SU-DHL-6 (cell line): ENCODE measurements around the gene VPS9D1.

Source experiments
- H2AFZ ChIP-seq: fragments of 200-600 bp; sonication (generic); 2 replicates; pipeline ENCODE4 v1.6.1; 2014; ENCODE audit warnings: low read depth, mild to moderate bottlenecking, moderate library complexity, mixed read lengths, antibody characterized with exemption, low read length; ENCODE audit not compliant: severe bottlenecking
- H3F3A ChIP-seq: fragments of 200-600 bp; shearing (Covaris generic); 2 replicates; pipeline ENCODE4 v1.6.0; 2016; ENCODE audit warnings: antibody characterized with exemption, mild to moderate bottlenecking; ENCODE audit not compliant: insufficient read depth
- H3K27ac ChIP-seq: fragments of 200-600 bp; sonication (generic); 2 replicates; pipeline ENCODE4 v1.5.1; 2016; ENCODE audit warnings: low read depth, mild to moderate bottlenecking, low read length, moderate library complexity, mixed read lengths
- H3K27me3 ChIP-seq: fragments of 200-600 bp; sonication (generic), shearing (Covaris generic); 2 replicates; pipeline ENCODE4 v1.6.0; 2014; ENCODE audit warnings: mild to moderate bottlenecking, low read length
- H3K36me3 ChIP-seq: fragments of 200-600 bp; sonication (generic); 2 replicates; pipeline ENCODE4 v1.6.1; 2014; ENCODE audit warnings: mild to moderate bottlenecking, low read length, mixed read lengths
- H3K4me2 ChIP-seq: fragments of 300-600, 200-600 bp; shearing (Covaris generic), sonication (generic); 2 replicates; pipeline ENCODE4 v1.6.0; 2014; ENCODE audit warnings: low read length, low read depth, mild to moderate bottlenecking; ENCODE audit not compliant: poor library complexity, severe bottlenecking
- H3K4me3 ChIP-seq: fragments of 200-600 bp; sonication (generic); 2 replicates; pipeline ENCODE4 v1.5.1; 2014; ENCODE audit warnings: antibody characterized with exemption, low read length, mild to moderate bottlenecking, mixed read lengths; ENCODE audit not compliant: insufficient read depth, poor library complexity, severe bottlenecking
- H3K79me2 ChIP-seq: fragments of 200-600 bp; sonication (generic); 2 replicates; pipeline ENCODE4 v1.6.1; 2014; ENCODE audit warnings: mild to moderate bottlenecking, low read length, moderate library complexity; ENCODE audit not compliant: insufficient read depth
- H3K9ac ChIP-seq: fragments of 200-600 bp; sonication (generic); 2 replicates; pipeline ENCODE4 v1.7.0; 2014; ENCODE audit warnings: mild to moderate bottlenecking, low read length
- H3K9me2 ChIP-seq: fragments of 200-600 bp; sonication (generic); replicated peaks from 2 replicates; pipeline ENCODE4 v1.6.1; 2014; ENCODE audit warnings: low read length; ENCODE audit not compliant: insufficient read depth
- H3K9me3 ChIP-seq: fragments of 200-600 bp; sonication (generic); 2 replicates; pipeline ENCODE4 v1.6.1; 2014; ENCODE audit warnings: low read length, mixed read lengths; ENCODE audit not compliant: insufficient read depth
- H4K20me1 ChIP-seq: fragments of 200-600 bp; sonication (generic); 2 replicates; pipeline ENCODE4 v1.6.1; 2014; ENCODE audit warnings: low read depth, mild to moderate bottlenecking, antibody characterized with exemption, low read length, moderate library complexity, mixed read lengths
- CTCF ChIP-seq: fragments of 200-600 bp; sonication (generic); IDR thresholded peaks from one replicate; pipeline ENCODE4 v1.5.1; 2017; ENCODE audit warnings: antibody characterized with exemption, mild to moderate bottlenecking, low read length, moderate library complexity; ENCODE audit not compliant: insufficient read depth, poor library complexity, severe bottlenecking
- EZH2phosphoT487 ChIP-seq: fragments of 200-600 bp; sonication (generic), shearing (Covaris generic); conservative IDR thresholded peaks from 2 replicates; pipeline ENCODE4 v1.6.1; 2018; ENCODE audit warnings: mild to moderate bottlenecking, antibody characterized with exemption, low read length, moderate library complexity, mixed read lengths

The VPS9D1 gene

GRCh38 chr16:89709716-89710432 lies 10.8 kb downstream of the VPS9D1 start:
- Histone ChIP-seq H3K79me2 (no peaks in the 10 kb centered on the region; the same call in 1 of the 2 replicates), H3K27ac (no peak overlapping the region), H3K9me2 (no peaks in the 10 kb centered on the region), H3K36me3 (no peaks in the 10 kb centered on the region), H4K20me1 (no peaks in the 10 kb centered on the region), H3K27me3 (no peaks in the 10 kb centered on the region), H3F3A (no peaks in the 10 kb centered on the region), H3K9me3 (no peaks in the 10 kb centered on the region), H3K4me3 (no peak overlapping the region), H3K9ac (no peak overlapping the region), H3K4me2 (no peak overlapping the region), H2AFZ (no peak overlapping the region)
- TF ChIP-seq EZH2phosphoT487: no peak
- TF ChIP-seq CTCF: no peak

GRCh38 chr16:89709166-89709565 lies 11.5 kb downstream of the VPS9D1 start:
- H3K27me3 ChIP-seq: no peaks in the 10 kb centered on the region
- H2AFZ ChIP-seq: no peak overlapping the region
- H3K36me3 ChIP-seq: no peaks in the 10 kb centered on the region
- H4K20me1 ChIP-seq: no peaks in the 10 kb centered on the region
- no peak overlapping the region for H3K27ac ChIP-seq
- no peaks in the 10 kb centered on the region for H3F3A ChIP-seq
- H3K4me2 ChIP-seq: no peak overlapping the region
- H3K79me2 ChIP-seq: no peaks in the 10 kb centered on the region; the same call in 1 of the 2 replicates
- no peak overlapping the region for H3K9ac ChIP-seq
- TF ChIP-seq EZH2phosphoT487 (no peak), CTCF (no peak)
- H3K9me2 ChIP-seq: no peaks in the 10 kb centered on the region
- no peaks in the 10 kb centered on the region for H3K9me3 ChIP-seq
- H3K4me3 ChIP-seq: no peak overlapping the region

GRCh38 chr16:89708481-89708931 lies 12.2 kb downstream of the VPS9D1 start:
- H3K9me2 ChIP-seq: no peaks in the 10 kb centered on the region
- TF ChIP-seq EZH2phosphoT487 (no peak), CTCF (no peak)
- no peaks in the 10 kb centered on the region for H3K36me3 ChIP-seq
- H3K9ac ChIP-seq: no peak overlapping the region
- H4K20me1 ChIP-seq: no peaks in the 10 kb centered on the region
- no peak overlapping the region for H3K4me3 ChIP-seq
- no peak overlapping the region for H2AFZ ChIP-seq
- H3K4me2 ChIP-seq: no peak overlapping the region
- no peaks in the 10 kb centered on the region for H3K27me3 ChIP-seq
- no peaks in the 10 kb centered on the region for H3K9me3 ChIP-seq
- no peaks in the 10 kb centered on the region for H3F3A ChIP-seq
- no peaks in the 10 kb centered on the region; the same call in 1 of the 2 replicates for H3K79me2 ChIP-seq
- no peak overlapping the region for H3K27ac ChIP-seq
